PC-3 (cell line): ENCODE data around the gene SETDB1.

ENCODE experiments used
- CTCF ChIP-seq: fragments of 300-600 bp; sonication (generic); conservative IDR thresholded peaks from 2 replicates; pipeline ENCODE4 v1.5.1; 2017; ENCODE audit warnings: antibody characterized with exemption, low read depth, mild to moderate bottlenecking, low read length
- EZH2 ChIP-seq: fragments of 300-600 bp; sonication (generic); IDR thresholded peaks from one replicate; pipeline ENCODE4 v1.6.1; 2017; ENCODE audit warnings: antibody characterized with exemption, mild to moderate bottlenecking, low read length; ENCODE audit not compliant: unreplicated experiment
- EZH2phosphoT487 ChIP-seq: fragments of 300-600 bp; sonication (generic); IDR thresholded peaks from 2 replicates; pipeline ENCODE4 v1.6.1; 2018; ENCODE audit warnings: mild to moderate bottlenecking, antibody characterized with exemption, low read length, borderline replicate concordance

- TF ChIP-seq EZH2phosphoT487: no peak
- TF ChIP-seq CTCF: no peak
- TF ChIP-seq EZH2: no peak
These were observed 28.5 kb downstream of the SETDB1 start for GRCh38 chr1:150954708-150955107.
